Gastrocnemius medialis (tissue), 4 donors: ENCODE data around the gene NR2C1. TPM values are rescaled to one million over a fixed set of nuclear protein-coding genes. Genes with fewer than 3 reads are reported as not detected.

ENCODE experiments used
- ATAC-seq, 2 donors: fragments of 150-250 bp; one replicate each; pipeline ENCODE4 v1.9.1; 2016
- DNase-seq, 2 donors: peaks; one replicate each; pipeline ENCODE4 v3.0.0-alpha.2; 2019
- H3K27ac ChIP-seq, 4 donors: fragments of 200-600 bp; sonication (generic); 1 replicate in 1 of 4; 2 replicates in 3 of 4; pipeline ENCODE4 v1.5.1; 2016 to 2018; ENCODE audit warnings: mild to moderate bottlenecking in 2 of 4, moderate library complexity in 1 of 4
- H3K27me3 ChIP-seq, 3 donors: fragments of 200-600 bp; sonication (generic) in 2 of 3; 1 replicate in 1 of 3; 2 replicates in 2 of 3; pipeline versions ENCODE4 v1.5.1 to v1.6.0; 2016 to 2019; ENCODE audit warnings: mild to moderate bottlenecking in 1 of 3, moderate library complexity in 1 of 3
- H3K36me3 ChIP-seq, 2 donors: fragments of 200-600 bp; sonication (generic) in 1 of 2; one replicate each; pipeline ENCODE4 v1.5.1; 2017 to 2018
- H3K4me1 ChIP-seq, 2 donors: fragments of 200-600 bp; sonication (generic) in 1 of 2; one replicate each; pipeline ENCODE4 v1.5.1; 2016 to 2017; ENCODE audit warnings: mild to moderate bottlenecking in 2 of 2
- H3K4me3 ChIP-seq, 4 donors: fragments of 200-600 bp; sonication (generic) in 3 of 4; 1 replicate in 1 of 4; 2 replicates in 3 of 4; pipeline ENCODE4 v1.5.1; 2016 to 2019; ENCODE audit warnings: mild to moderate bottlenecking in 2 of 4
- H3K9me3 ChIP-seq, 3 donors: fragments of 200-600 bp; sonication (generic) in 2 of 3; 1 replicate in 1 of 3; 2 replicates in 2 of 3; pipeline ENCODE4 v1.5.1; 2016 to 2019
- POLR2A ChIP-seq, 2 donors: fragments of 450-650 bp; IDR thresholded peaks; one replicate each; pipeline ENCODE4 v1.6.1; 2017; ENCODE audit warnings: antibody characterized with exemption in 2 of 2, mild to moderate bottlenecking in 2 of 2, moderate library complexity in 2 of 2
- in situ Hi-C, 4 donors: fragments of 200-750 bp; cut with MboI; loops; one replicate each; pipeline versions ENCODE4 v1.15.0 to v1.8.0; 2017; ENCODE audit warnings: low sequenced_read_pairs in 4 of 4
- intact Hi-C: fragments of 100-400 bp; cut with DNase I; formaldehyde crosslinking; loops from one replicate; pipeline ENCODE4 v1.15.1; 2023; ENCODE audit warnings: low total_unique reads
- total RNA-seq, 4 donors: library from RNA; depleted of rRNA; stranded (reverse); fragments of >200 nt; gene quantifications; one replicate each; pipeline versions ENCODE4 v1.1.0 to v1.2.3, GENCODE V29; 2016
- TF ChIP-seq, protein P1 (sequence below), 5 experiments: fragments of 450-650 bp in 3 of 5; fragments of 200-600 bp in 2 of 5; sonication (generic) in 2 of 5; IDR thresholded peaks in 4 of 5; conservative IDR thresholded peaks in 1 of 5; 1 replicate in 4 of 5; 2 replicates in 1 of 5; pipeline ENCODE4 v1.5.1; 2016 to 2019; ENCODE audit warnings: antibody characterized with exemption in 5 of 5, mild to moderate bottlenecking in 3 of 5, moderate library complexity in 3 of 5

The NR2C1 gene
- total RNA-seq, 4 donors from 2014 or later = 16.2 to 48.8 (median 22.5) TPM

DNA sequence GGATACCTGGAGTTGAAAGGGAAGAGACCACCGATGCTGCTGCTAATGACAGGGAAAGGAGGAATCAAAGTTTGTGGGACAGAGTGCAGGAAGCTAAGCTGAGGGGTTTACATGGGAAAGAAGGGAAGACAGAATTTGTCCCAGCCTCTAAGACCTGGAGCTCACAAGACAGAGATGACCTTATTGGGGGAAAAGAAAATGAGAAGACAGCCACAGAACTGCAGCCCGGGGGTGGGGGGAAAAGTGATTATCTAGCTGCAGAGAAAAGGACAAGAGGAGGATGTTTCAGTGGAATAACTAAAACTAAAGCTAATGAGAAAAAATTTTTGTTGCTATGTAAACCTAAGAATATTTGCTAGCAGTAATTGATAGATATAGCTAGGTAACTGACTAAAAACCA, 100.6 kb downstream of the NR2C1 start:
- ATAC-seq = no peak
- in situ Hi-C loops = no loop called here

DNA sequence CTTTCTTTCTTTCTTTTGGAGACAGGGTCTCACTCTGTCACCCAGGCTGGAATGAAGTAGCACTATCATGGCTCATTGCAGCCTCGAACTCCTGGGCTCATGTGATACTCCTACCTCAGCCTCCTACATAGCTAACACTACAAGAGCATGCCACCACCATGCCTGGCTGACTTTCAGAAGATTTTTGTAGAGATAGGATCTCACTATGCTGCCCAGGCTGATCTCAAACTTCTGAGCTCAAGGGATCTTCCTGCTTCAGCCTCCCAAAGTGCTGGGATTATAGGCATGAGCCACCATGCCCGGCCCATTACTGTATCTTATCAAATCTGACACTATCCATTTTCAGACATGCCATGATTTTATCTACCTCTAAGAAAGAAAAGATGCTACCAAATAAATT, 101.5 kb downstream of the NR2C1 start:
- no peak overlapping the region for H3K27ac ChIP-seq
- ATAC-seq (no peak), DNase-seq (no peak)
- no peaks in the 10 kb centered on the region for H3K27me3 ChIP-seq
- no peak overlapping the region for H3K4me3 ChIP-seq
- H3K4me1 ChIP-seq = no peaks in the 10 kb centered on the region
- intact Hi-C loops = no loop called here
- H3K36me3 ChIP-seq = peaks cover 0 to 10% of the 10 kb centered on the region in 2 donors
- no peaks in the 10 kb centered on the region for H3K9me3 ChIP-seq
- in situ Hi-C loops = no loop called here
- TF ChIP-seq, protein P1, sequence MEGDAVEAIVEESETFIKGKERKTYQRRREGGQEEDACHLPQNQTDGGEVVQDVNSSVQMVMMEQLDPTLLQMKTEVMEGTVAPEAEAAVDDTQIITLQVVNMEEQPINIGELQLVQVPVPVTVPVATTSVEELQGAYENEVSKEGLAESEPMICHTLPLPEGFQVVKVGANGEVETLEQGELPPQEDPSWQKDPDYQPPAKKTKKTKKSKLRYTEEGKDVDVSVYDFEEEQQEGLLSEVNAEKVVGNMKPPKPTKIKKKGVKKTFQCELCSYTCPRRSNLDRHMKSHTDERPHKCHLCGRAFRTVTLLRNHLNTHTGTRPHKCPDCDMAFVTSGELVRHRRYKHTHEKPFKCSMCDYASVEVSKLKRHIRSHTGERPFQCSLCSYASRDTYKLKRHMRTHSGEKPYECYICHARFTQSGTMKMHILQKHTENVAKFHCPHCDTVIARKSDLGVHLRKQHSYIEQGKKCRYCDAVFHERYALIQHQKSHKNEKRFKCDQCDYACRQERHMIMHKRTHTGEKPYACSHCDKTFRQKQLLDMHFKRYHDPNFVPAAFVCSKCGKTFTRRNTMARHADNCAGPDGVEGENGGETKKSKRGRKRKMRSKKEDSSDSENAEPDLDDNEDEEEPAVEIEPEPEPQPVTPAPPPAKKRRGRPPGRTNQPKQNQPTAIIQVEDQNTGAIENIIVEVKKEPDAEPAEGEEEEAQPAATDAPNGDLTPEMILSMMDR (IDR thresholded peaks at IDR 0.05 in 4 of 5, conservative IDR thresholded peaks at IDR 0.05 in 1 of 5) = no peak
- TF ChIP-seq POLR2A (IDR thresholded peaks at IDR 0.05) = no peak

More for the DNA sequence above, 100.6 kb downstream of the NR2C1 start:
- TF ChIP-seq, protein P1 (IDR thresholded peaks at IDR 0.05 in 4 of 5, conservative IDR thresholded peaks at IDR 0.05 in 1 of 5) = no peak
- TF ChIP-seq POLR2A (IDR thresholded peaks at IDR 0.05) = no peak
- DNase-seq = no peak
- Histone ChIP-seq H3K36me3 (peaks cover 0 to 10% of the 10 kb centered on the region in 2 donors), H3K27ac (no peak overlapping the region), H3K27me3 (no peaks in the 10 kb centered on the region), H3K4me1 (no peaks in the 10 kb centered on the region), H3K9me3 (no peaks in the 10 kb centered on the region), H3K4me3 (no peak overlapping the region)
- intact Hi-C loops = no loop called here

DNA sequence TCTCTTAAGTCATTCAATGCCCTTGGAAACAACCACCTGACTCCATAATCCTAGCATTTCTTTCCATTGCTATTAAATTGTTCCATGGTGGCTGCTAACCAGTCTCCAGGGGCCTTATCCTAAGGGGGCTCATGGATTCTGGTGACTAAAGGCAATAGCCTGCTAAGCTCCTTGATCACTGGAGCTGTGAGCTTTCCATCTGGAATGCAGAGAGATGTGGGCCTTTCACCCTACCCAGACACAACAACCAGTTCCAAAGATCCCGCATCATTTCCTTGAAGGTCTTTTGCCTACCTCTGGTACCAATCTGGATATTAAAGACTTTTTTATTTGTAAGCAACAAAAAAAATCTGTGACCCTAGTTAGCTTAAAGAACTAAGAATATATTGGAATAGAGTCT, 102.9 kb downstream of the NR2C1 start:
- DNase-seq (no peak), ATAC-seq (no peak)
- no peaks in the 10 kb centered on the region for H3K4me1 ChIP-seq
- in situ Hi-C loops (no loop called here), intact Hi-C loops (no loop called here)
- TF ChIP-seq POLR2A (IDR thresholded peaks at IDR 0.05) = no peak
- TF ChIP-seq, protein P1 (IDR thresholded peaks at IDR 0.05 in 4 of 5, conservative IDR thresholded peaks at IDR 0.05 in 1 of 5) = no peak
- H3K27me3 ChIP-seq = no peaks in the 10 kb centered on the region
- H3K36me3 ChIP-seq = peaks cover 0 to 10% of the 10 kb centered on the region in 2 donors
- H3K9me3 ChIP-seq = no peaks in the 10 kb centered on the region
- no peak overlapping the region for H3K4me3 ChIP-seq
- H3K27ac ChIP-seq = no peak overlapping the region

Other genes starting within 250 kb of the NR2C1 start
- gene NDUFA12, start 69.9 kb downstream of the NR2C1 start, total RNA-seq = 100 to 1,000 TPM; 225 to 382 (median 356) TPM
- gene FGD6, start 143.8 kb upstream of the NR2C1 start, total RNA-seq = 1 to 10 TPM; 2.9 to 8.4 (median 4.4) TPM
- 100 to 1,000 TPM; 100 to 131 (median 118) TPM for gene VEZT, start 144.2 kb upstream of the NR2C1 start, total RNA-seq